ENCODE results near the gene BCAS1. TPM values are rescaled to one million over a fixed set of nuclear protein-coding genes. Genes with fewer than 3 reads are reported as not detected.

The BCAS1 gene
- total and polyA plus RNA-seq, 10 of the 15 experiments (the other 5 are each of a cell fraction or from before 2014, with no cell fraction given) = 0.21 to 1.4 (median 0.55) TPM

DNA sequence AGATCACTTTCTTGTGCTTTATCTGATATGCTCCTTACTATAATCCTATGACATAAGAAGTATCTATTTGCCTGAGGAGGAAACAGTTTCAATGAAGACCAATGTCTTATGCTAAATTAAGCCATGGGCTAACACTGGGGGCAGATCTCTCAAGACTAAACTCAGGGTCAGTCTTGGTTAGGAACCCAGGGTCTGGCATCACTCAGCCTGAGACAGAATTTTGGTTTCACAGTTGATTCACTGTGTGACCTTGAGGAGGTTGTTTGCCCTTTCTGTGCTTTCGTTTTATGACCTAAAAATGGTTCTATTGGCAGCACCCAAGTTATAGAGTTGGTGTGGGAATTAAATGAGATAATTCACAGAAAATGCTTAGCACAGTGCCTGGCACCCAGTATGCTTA, 4.9 kb upstream of the BCAS1 start:
- WGBS (ENCODE audit: insufficient coverage, insufficient replicate concordance, low lambda C conversion rate, missing lambda C conversion rate) = 0% methylated on average over 1 of the region's 1 CpG
- in situ Hi-C loops (cut with MboI) = no loop called here
- Histone ChIP-seq H2AFZ (ENCODE audit: control insufficient read depth, low read depth, low read length) (no peak overlapping the region), H3K27ac (ENCODE audit: control insufficient read depth, insufficient read depth) (no peak overlapping the region), H3K36me3 (ENCODE audit: control insufficient read depth in 2 of 2, insufficient read depth in 2 of 2, low read length in 1 of 2) (no peaks in the 10 kb centered on the region), H3K9ac (ENCODE audit: control insufficient read depth, insufficient read depth, low read length) (no peak overlapping the region), H4K20me1 (ENCODE audit: control insufficient read depth, insufficient read depth) (no peaks in the 10 kb centered on the region), H3K9me3 (replicated peaks; ENCODE audit: control insufficient read depth, insufficient read depth, low read length) (no peaks in the 10 kb centered on the region; the same call in 2 of the 3 replicates), H3K79me2 (ENCODE audit: control insufficient read depth, insufficient read depth, low read length) (no peaks in the 10 kb centered on the region), H3K4me2 (ENCODE audit: control insufficient read depth, insufficient read depth) (no peak overlapping the region), H3K4me1 (ENCODE audit: control insufficient read depth, insufficient read depth, low read length) (peaks cover 15% of the 10 kb centered on the region), H3K27me3 (replicated peaks in 1 of 2; ENCODE audit: control insufficient read depth in 2 of 2, insufficient read depth in 2 of 2, low read length in 1 of 2) (no peaks in the 10 kb centered on the region), H3K4me3 (no peak overlapping the region)
- SMC1A ChIA-PET (ENCODE audit: uncharacterized antibody, unreplicated experiment) = no interaction called here
- CTCF ChIA-PET = interaction anchor here (1.5 kb wide), 1 partner anchor 13 kb away, joined by 9 read pairs; no protein-coding TSS in a partner anchor
- ATAC-seq (peak; percentile 26; the same call in 2 of the 3 replicates), DNase-seq (ENCODE audit: low read depth, low spot score) (no peak), FAIRE-seq (no peak)
- intact Hi-C loops (cut with micrococcal nuclease; ENCODE audit: unreplicated experiment) = no loop called here
- RAD21 ChIA-PET (ENCODE audit: unreplicated experiment) = no interaction called here
- BruUV-seq (replicated peaks) = no TSS peak
- POLR2A ChIA-PET = no interaction called here
- no peak for TF ChIP-seq ZNF217 (IDR thresholded peaks at IDR 0.05)
- TF ChIP-seq NFXL1 (IDR thresholded peaks at IDR 0.05; ENCODE audit: borderline replicate concordance) = 0 out of 2 replicates have a peak, but pooled peaks have one; percentile 53

DNA sequence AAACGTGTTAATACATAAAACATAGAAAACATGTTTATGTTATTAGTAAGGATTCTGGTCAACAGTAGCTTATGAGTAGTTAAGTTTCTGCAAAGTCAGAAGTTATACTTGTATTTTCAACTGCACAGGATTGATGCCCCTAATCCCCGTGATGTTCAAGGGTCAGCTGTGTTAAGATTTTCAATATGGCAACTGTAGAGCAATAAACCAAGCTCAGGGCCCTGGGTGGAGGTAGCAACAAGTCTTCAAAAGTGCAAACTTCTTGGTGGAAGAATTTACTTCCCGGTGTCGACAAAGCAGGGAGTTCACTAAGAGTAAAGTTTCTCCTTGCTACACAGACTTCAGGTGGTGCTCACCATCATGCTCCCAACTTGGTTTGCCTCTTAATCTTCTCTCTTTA, 4.1 kb upstream of the BCAS1 start:
- DNase-seq (ENCODE audit: low read depth, low spot score) (no peak), FAIRE-seq (no peak), ATAC-seq (no peak)
- intact Hi-C loops (cut with micrococcal nuclease; ENCODE audit: unreplicated experiment) (no loop called here), in situ Hi-C loops (cut with MboI) (no loop called here)
- no peaks in the 10 kb centered on the region; the same call in 2 of the 3 replicates for H3K9me3 ChIP-seq (replicated peaks; ENCODE audit: control insufficient read depth, insufficient read depth, low read length)
- no peaks in the 10 kb centered on the region for H4K20me1 ChIP-seq (ENCODE audit: control insufficient read depth, insufficient read depth)
- no peak overlapping the region for H3K4me2 ChIP-seq (ENCODE audit: control insufficient read depth, insufficient read depth)
- H2AFZ ChIP-seq (ENCODE audit: control insufficient read depth, low read depth, low read length) = no peak overlapping the region
- no TSS peak for BruUV-seq (replicated peaks)
- POLR2A ChIA-PET = interaction anchor here (0.6 kb wide), 1 partner anchor 8 kb away, joined by 4 read pairs; no protein-coding TSS in a partner anchor
- TF ChIP-seq LARP7 (IDR thresholded peaks at IDR 0.05) = no peak
- TF ChIP-seq IRF4 (IDR thresholded peaks at IDR 0.05; ENCODE audit: low read depth, low read length) = no peak
- TF ChIP-seq POLR2AphosphoS2 (IDR thresholded peaks at IDR 0.05; ENCODE audit: low read depth, low read length) = no peak
- TF ChIP-seq ETV6 (conservative IDR thresholded peaks at IDR 0.05 in 1 of 2, IDR thresholded peaks at IDR 0.05 in 1 of 2; ENCODE audit: borderline replicate concordance in 1 of 2, low read depth in 1 of 2) = no peak
- 75% methylated on average over 4 of the region's 4 CpGs for WGBS (ENCODE audit: insufficient coverage, insufficient replicate concordance, low lambda C conversion rate, missing lambda C conversion rate)
- no peaks in the 10 kb centered on the region for H3K79me2 ChIP-seq (ENCODE audit: control insufficient read depth, insufficient read depth, low read length)
- H3K4me3 ChIP-seq = no peak overlapping the region
- H3K9ac ChIP-seq (ENCODE audit: control insufficient read depth, insufficient read depth, low read length) = no peak overlapping the region
- peaks cover 13% of the 10 kb centered on the region for H3K4me1 ChIP-seq (ENCODE audit: control insufficient read depth, insufficient read depth, low read length)
- no peaks in the 10 kb centered on the region for H3K27me3 ChIP-seq (replicated peaks in 1 of 2; ENCODE audit: control insufficient read depth in 2 of 2, insufficient read depth in 2 of 2, low read length in 1 of 2)
- SMC1A ChIA-PET (ENCODE audit: uncharacterized antibody, unreplicated experiment) = no interaction called here
- H3K36me3 ChIP-seq (ENCODE audit: control insufficient read depth in 2 of 2, insufficient read depth in 2 of 2, low read length in 1 of 2) = no peaks in the 10 kb centered on the region
- CTCF ChIA-PET = interaction anchor here (1.5 to 1.7 kb wide), 2 partner anchors 10 to 12 kb away, joined by 5 to 9 read pairs; no protein-coding TSS in a partner anchor
- H3K27ac ChIP-seq (ENCODE audit: control insufficient read depth, insufficient read depth) = no peak overlapping the region
- RAD21 ChIA-PET (ENCODE audit: unreplicated experiment) = no interaction called here
